K562 (cell line): ENCODE measurements around the gene SCAF11. TPM values are rescaled to one million over a fixed set of nuclear protein-coding genes. Genes with fewer than 3 reads are reported as not detected.

Experiments used
- BRCA1 ChIP-seq, 2 experiments: fragments of 450-650 bp in 1 of 2; sonication (generic) in 1 of 2; formaldehyde crosslinking in 1 of 2; IDR thresholded peaks; 2 replicates each; pipeline versions ENCODE4 v1.5.0 to v1.6.1; 2017 to 2020; ENCODE audit warnings: mild to moderate bottlenecking in 1 of 2, missing genetic modification reagents in 1 of 2
- BRD9 ChIP-seq: fragments of 450-650 bp; IDR thresholded peaks from 2 replicates; pipeline ENCODE4 v1.6.1; 2018; ENCODE audit warnings: low read depth; ENCODE audit not compliant: partially characterized antibody
- ERF ChIP-seq: fragments of 450-650 bp; formaldehyde crosslinking; IDR thresholded peaks from 2 replicates; pipeline ENCODE4 v1.4.0; 2020; ENCODE audit warnings: mild to moderate bottlenecking, mixed read lengths
- FIP1L1 ChIP-seq: fragments of 200-400 bp; formaldehyde crosslinking; IDR thresholded peaks from 2 replicates; pipeline ENCODE4 v1.6.1; 2018; ENCODE audit warnings: mild to moderate bottlenecking, low read depth, low read length; ENCODE audit not compliant: poor library complexity, severe bottlenecking
- FOSL1 ChIP-seq: fragments of 200-800 bp; sonication (Bioruptor generic); conservative IDR thresholded peaks from 2 replicates; pipeline ENCODE4 v1.6.1; 2016; ENCODE audit warnings: missing genetic modification characterization, missing compliant biosample characterization
- GTF2F1 ChIP-seq: IDR thresholded peaks from 2 replicates; pipeline ENCODE4 v1.6.1; 2011; ENCODE audit warnings: low read depth, low read length, improper control_type of control experiment
- HDAC2 ChIP-seq: fragments of 450-650 bp; IDR thresholded peaks from 2 replicates; pipeline ENCODE4 v1.6.1; 2016; ENCODE audit warnings: mild to moderate bottlenecking
- PBX2 ChIP-seq, 2 experiments: IDR thresholded peaks in 1 of 2; conservative IDR thresholded peaks in 1 of 2; 2 replicates each; pipeline ENCODE4 v1.6.1; 2016; ENCODE audit warnings: low read depth in 2 of 2, mild to moderate bottlenecking in 1 of 2, missing compliant biosample characterization in 1 of 2, missing genetic modification characterization in 1 of 2, moderate library complexity in 1 of 2
- PHF8 ChIP-seq: fragments of 200-600 bp; sonication (generic); IDR thresholded peaks from 2 replicates; pipeline ENCODE4 v1.6.1; 2012; ENCODE audit warnings: mixed run types, mild to moderate bottlenecking, inconsistent platforms, low read length, moderate library complexity, borderline replicate concordance
- POLR2H ChIP-seq: IDR thresholded peaks from 2 replicates; pipeline ENCODE4 v1.6.1; 2016; ENCODE audit warnings: missing genetic modification characterization, low read depth, mild to moderate bottlenecking, control low read depth, missing compliant biosample characterization, moderate library complexity
- RAD51 ChIP-seq: fragments of 450-650 bp; IDR thresholded peaks from 2 replicates; pipeline ENCODE4 v1.7.1; 2016; ENCODE audit warnings: low read depth, mild to moderate bottlenecking, borderline replicate concordance
- RBM15 ChIP-seq: fragments of 200-400 bp; formaldehyde crosslinking; IDR thresholded peaks from 2 replicates; pipeline ENCODE4 v1.6.1; 2018; ENCODE audit warnings: mild to moderate bottlenecking, low read length, moderate library complexity; ENCODE audit not compliant: insufficient read depth
- SMAD2 ChIP-seq: fragments of 150-350 bp; IDR thresholded peaks from 2 replicates; pipeline ENCODE4 v1.6.1; 2014; ENCODE audit warnings: low read depth, mild to moderate bottlenecking, low read length
- SNRNP70 ChIP-seq: fragments of 200-400 bp; formaldehyde crosslinking; optimal IDR thresholded peaks from 2 replicates; pipeline ENCODE3; 2017; ENCODE audit warnings: low read depth, low read length
- SRSF3 ChIP-seq: fragments of 200-400 bp; formaldehyde crosslinking; IDR thresholded peaks from 2 replicates; pipeline ENCODE4 v1.6.1; 2016; ENCODE audit warnings: mild to moderate bottlenecking, low read length, moderate library complexity; ENCODE audit not compliant: insufficient read depth
- TFAM ChIP-seq: fragments of 250-450 bp; sonication (Bioruptor Pico); conservative IDR thresholded peaks from 2 replicates; pipeline ENCODE4 v1.5.0; 2021; ENCODE audit warnings: mild to moderate bottlenecking, moderate library complexity
- ZBTB9 ChIP-seq: fragments of 450-650 bp; formaldehyde crosslinking; IDR thresholded peaks from 2 replicates; pipeline ENCODE4 v1.4.0; 2020; ENCODE audit warnings: mild to moderate bottlenecking, moderate library complexity
- ZC3H4 ChIP-seq: sonication (generic); formaldehyde crosslinking; IDR thresholded peaks from 2 replicates; pipeline ENCODE4 v1.9.0; 2021; ENCODE audit warnings: missing genetic modification reagents, borderline replicate concordance
- ZNF23 ChIP-seq: fragments of 250-450 bp; sonication (Bioruptor Pico); IDR thresholded peaks from 2 replicates; pipeline ENCODE4 v1.4.0; 2020; ENCODE audit warnings: mild to moderate bottlenecking
- ZNF639 ChIP-seq, 2 experiments: fragments of 200-800 bp in 1 of 2; sonication (Bioruptor generic) in 1 of 2; sonication (generic) in 1 of 2; formaldehyde crosslinking in 1 of 2; IDR thresholded peaks in 1 of 2; conservative IDR thresholded peaks in 1 of 2; 2 replicates each; pipeline versions ENCODE4 v1.5.0 to v1.6.1; 2016 to 2020; ENCODE audit warnings: missing compliant biosample characterization in 1 of 2, missing genetic modification characterization in 1 of 2, missing genetic modification reagents in 1 of 2
- ZNF695 ChIP-seq: fragments of 450-650 bp; formaldehyde crosslinking; IDR thresholded peaks from 2 replicates; pipeline ENCODE4 v1.4.0; 2020; ENCODE audit warnings: mild to moderate bottlenecking, moderate library complexity
- polyA plus RNA-seq, 8 experiments: library from polyadenylated mRNA; depleted of rRNA in 4 of 8; stranded (reverse) in 5 of 8; unstranded in 3 of 8; fragments of >200 nt; fragmentation: Nextera tagmentation in 2 of 8; fragmentation: Illumina TruSeq in 1 of 8; extraction: Ambion mirVana in 2 of 8; extraction: Trizol in 1 of 8; gene quantifications; 2 replicates each; pipeline versions ENCODE4 v1.2.1 to v1.2.3, GENCODE V29; 2011 to 2014; ENCODE audit warnings: inconsistent platforms in 1 of 8, missing spikeins in 1 of 8
- total RNA-seq, 7 experiments: library from RNA; depleted of rRNA in 6 of 7; stranded (reverse); fragments of >200 nt in 6 of 7; fragmentation: Illumina TruSeq in 2 of 7; extraction: Trizol in 2 of 7; gene quantifications; 2 replicates each; pipeline versions ENCODE4 v1.2.1 to v1.2.3, GENCODE V29; 2011 to 2021; ENCODE audit warnings: low replicate concordance in 1 of 7

The SCAF11 gene
- total and polyA plus RNA-seq, 9 of the 15 experiments (the other 6 are each of a cell fraction or from before 2014, with no cell fraction given), result 30.4 to 119 (median 80.0) TPM

- TF ChIP-seq PBX2 (CRISPR knock-in tag; IDR thresholded peaks at IDR 0.05; ENCODE audit: low read depth) (no peak), PBX2 (tag; conservative IDR thresholded peaks at IDR 0.05; ENCODE audit: low read depth) (no peak), POLR2H (tag) (peak; percentile 80), FIP1L1 (no peak), FOSL1 (tag) (no peak; the same call in 1 of the 2 replicates), PHF8 (peak; percentile 89; the same call in 1 of the 2 replicates), ZNF639 (CRISPR knock-in tag; conservative IDR thresholded peaks at IDR 0.05 in 1 of 2, IDR thresholded peaks at IDR 0.05 in 1 of 2) (no peak; a peak in 1 of 4 replicates), ERF (CRISPR knock-in tag) (no peak; the same call in 1 of the 2 replicates), ZBTB9 (CRISPR knock-in tag) (no peak), ZNF23 (no peak), ZC3H4 (CRISPR knock-in tag) (no peak; the same call in 1 of the 2 replicates), BRD9 (peak; percentile 88), RBM15 (no peak), BRCA1 (IDR thresholded peaks at IDR 0.05) (no peak), BRCA1 (CRISPR knock-in tag; IDR thresholded peaks at IDR 0.05) (no peak), TFAM (CRISPR knock-in tag) (no peak), SMAD2 (no peak), ZNF695 (no peak), HDAC2 (peak; percentile 92), RAD51 (peak; percentile 28; the same call in 1 of the 2 replicates), SRSF3 (no peak), SNRNP70 (no peak), GTF2F1 (no peak)
Measured at GRCh38 chr12:45991284-45992249, 1.2 kb upstream of the SCAF11 start (continued).
